Activated CD8-positive, alpha-beta memory T cell treated with anti-CD3 and anti-CD28 coated beads, Interleukin-2, amount 10 ng/mL, durations not matched to agents 7 days and 5 days (primary cell): ENCODE data around the gene MCM5. TPM values are rescaled to one million over a fixed set of nuclear protein-coding genes. Genes with fewer than 3 reads are reported as not detected.
A peak's percentile ranks its signal among the peaks of the same experiment; 100 is the strongest.
"Not testable (repeated sequence)": the region's sequence is repeated elsewhere in the genome, so short reads cannot be mapped to it uniquely, and the experiment has no call there.

Experiments used
- ATAC-seq: fragments of 150-1000 bp; cut with Tn5 transposase; one replicate; pipeline ENCODE4 v1.10.0; 2021; ENCODE audit warnings: moderate library complexity
- CTCF ChIA-PET: fragments of 350-600 bp; sonication (Branson Sonifier 250); formaldehyde crosslinking; loops from one replicate; lab custom pipeline; 2021; ENCODE audit warnings: antibody characterized with exemption; lab: Charles Lee
- DNase-seq: peaks from one replicate; pipeline ENCODE4 v3.0.0-alpha.2; 2020
- H3K27ac Mint-ChIP-seq: one replicate; pipeline ENCODE4 v1.8.0; 2021; ENCODE audit warnings: mild to moderate bottlenecking, mixed read lengths
- H3K27me3 Mint-ChIP-seq: one replicate; pipeline ENCODE4 v1.8.0; 2021; ENCODE audit warnings: mixed read lengths
- H3K36me3 Mint-ChIP-seq: one replicate; pipeline ENCODE4 v1.8.0; 2021; ENCODE audit warnings: mild to moderate bottlenecking, mixed read lengths
- H3K4me1 Mint-ChIP-seq: one replicate; pipeline ENCODE4 v1.8.0; 2021; ENCODE audit warnings: mixed read lengths
- H3K4me3 Mint-ChIP-seq: one replicate; pipeline ENCODE4 v1.8.0; 2021; ENCODE audit warnings: mild to moderate bottlenecking, moderate library complexity, mixed read lengths
- H3K9me3 Mint-ChIP-seq: one replicate; pipeline ENCODE4 v1.8.0; 2022; ENCODE audit warnings: low read depth, mixed read lengths
- total RNA-seq, 2 experiments: library from RNA; stranded (reverse); gene quantifications; one replicate each; pipeline ENCODE4 v1.2.3, GENCODE V29; 2021

Gene MCM5
- total RNA-seq = 100 to 1,000 TPM; 271 to 329 TPM

DNA sequence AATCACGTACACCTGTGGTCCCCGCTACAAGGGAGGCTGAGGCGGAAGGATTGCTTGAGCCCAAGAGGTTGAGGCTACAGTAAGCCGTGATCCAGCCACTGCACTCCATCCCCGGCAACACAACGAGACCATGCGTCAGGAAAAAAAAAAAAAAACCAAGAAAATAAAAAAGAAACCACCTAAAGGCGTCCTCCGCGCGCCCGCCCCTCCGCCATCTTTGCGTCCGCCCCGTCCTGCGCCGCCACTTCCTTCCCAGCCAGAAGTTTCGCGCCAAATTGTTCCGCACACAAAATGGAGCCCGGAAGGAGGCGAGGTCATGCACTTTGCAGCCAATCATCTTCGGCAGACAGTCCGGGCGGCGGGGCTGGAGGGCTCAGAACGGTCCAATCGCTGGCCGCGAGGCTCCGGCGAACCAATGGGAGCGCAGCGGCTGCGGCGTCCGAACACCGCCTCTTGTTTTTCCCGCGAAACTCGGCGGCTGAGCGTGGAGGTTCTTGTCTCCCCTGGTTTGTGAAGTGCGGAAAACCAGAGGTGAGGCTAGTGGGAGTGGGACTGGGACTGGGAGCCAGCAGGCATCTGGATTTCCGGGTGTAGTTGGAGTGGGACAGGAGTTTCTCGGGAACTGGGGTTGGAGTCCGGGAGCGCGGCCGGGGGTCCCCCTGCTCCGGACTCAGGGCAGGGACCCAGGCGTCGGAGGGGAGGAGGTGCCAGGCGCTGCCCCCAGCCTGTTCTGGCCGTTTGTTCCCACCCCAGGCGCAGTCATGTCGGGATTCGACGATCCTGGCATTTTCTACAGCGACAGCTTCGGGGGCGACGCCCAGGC lies at the start of gene MCM5:
Gene MCM5 (plus strand): TSS at position 463 of the 823 bp plus-strand sequence. CDS start 299 bp downstream, at position 762.
- Mint-ChIP-seq H3K4me3 (peak within 1 kb of the TSS; percentile 97), H3K4me1 (peaks cover 45% of the 10 kb centered on the region), H3K36me3 (peaks cover 42% of the 10 kb centered on the region), H3K27me3 (no peaks in the 10 kb centered on the region), H3K9me3 (no peaks in the 10 kb centered on the region), H3K27ac (peak within 1 kb of the TSS; percentile 97)
- CTCF ChIA-PET = interaction anchor here (1.3 to 1.7 kb wide), 2 partner anchors 14 to 49 kb away, joined by 4 to 7 read pairs; no protein-coding TSS in a partner anchor
- ATAC-seq (peak; percentile 99), DNase-seq (peak; percentile 99)

DNA sequence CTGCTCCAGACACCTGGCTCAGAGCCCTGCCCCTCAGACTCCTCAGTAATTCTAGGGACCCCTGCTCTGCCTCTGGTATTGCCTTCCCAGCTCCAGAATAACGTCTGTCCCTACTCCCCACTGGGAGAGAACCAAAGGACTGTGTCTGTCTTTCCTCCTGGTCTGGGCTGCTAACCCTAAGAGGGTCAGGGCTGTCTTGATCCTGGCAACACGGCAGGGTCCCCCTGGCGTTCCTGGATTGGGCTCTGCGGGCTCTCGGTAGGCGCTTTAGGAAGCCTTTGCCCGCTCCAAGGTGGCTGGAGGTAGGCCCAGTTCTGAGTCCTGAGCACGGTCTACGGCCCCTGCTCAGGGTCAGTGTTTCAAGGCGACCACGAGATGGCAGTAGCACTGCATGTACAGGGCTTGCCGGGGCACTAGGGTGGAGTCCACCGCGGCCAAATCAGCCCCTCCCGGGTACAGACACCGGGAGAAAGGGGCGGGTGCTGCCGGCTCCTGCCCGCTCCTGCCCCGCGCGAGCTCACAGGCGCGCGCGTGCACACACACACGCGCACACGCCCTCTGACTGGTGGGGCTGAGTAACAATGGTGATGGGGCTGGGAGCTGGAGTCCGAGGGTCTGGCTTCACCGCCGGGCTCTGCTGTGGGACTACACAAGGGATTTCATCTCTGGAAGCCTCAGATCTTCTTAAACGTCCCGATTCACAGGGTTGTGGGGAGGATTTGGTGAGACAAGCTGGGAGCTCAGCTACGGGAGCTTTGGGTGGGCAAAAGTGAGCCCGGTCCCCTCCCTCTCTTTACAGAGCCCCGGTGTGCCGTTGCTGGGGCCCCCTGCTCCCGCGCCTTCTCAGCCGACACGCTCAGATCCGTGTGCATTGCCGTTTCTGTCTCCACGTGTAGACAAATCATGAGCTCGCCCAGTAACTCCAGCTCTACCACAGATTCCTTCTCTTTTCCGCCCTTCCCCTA lies 49.1 kb upstream of the MCM5 start:
- H3K4me1 Mint-ChIP-seq = peaks cover 21% of the 10 kb centered on the region
- CTCF ChIA-PET = interaction anchor here (0.6 to 4.9 kb wide), 40 partner anchors 9 to 779 kb away, joined by 3 to 36 read pairs (median 3); partner anchors contain the start of genes HMOX1 and MCM5
- peaks cover 5% of the 10 kb centered on the region for H3K27me3 Mint-ChIP-seq
- H3K9me3 Mint-ChIP-seq = no peaks in the 10 kb centered on the region
- peak; percentile 93 for DNase-seq
- ATAC-seq = peak; percentile 95
- H3K27ac Mint-ChIP-seq = no peak overlapping the region
- no peaks in the 10 kb centered on the region for H3K36me3 Mint-ChIP-seq
- peak overlapping the region; percentile 70 for H3K4me3 Mint-ChIP-seq

DNA sequence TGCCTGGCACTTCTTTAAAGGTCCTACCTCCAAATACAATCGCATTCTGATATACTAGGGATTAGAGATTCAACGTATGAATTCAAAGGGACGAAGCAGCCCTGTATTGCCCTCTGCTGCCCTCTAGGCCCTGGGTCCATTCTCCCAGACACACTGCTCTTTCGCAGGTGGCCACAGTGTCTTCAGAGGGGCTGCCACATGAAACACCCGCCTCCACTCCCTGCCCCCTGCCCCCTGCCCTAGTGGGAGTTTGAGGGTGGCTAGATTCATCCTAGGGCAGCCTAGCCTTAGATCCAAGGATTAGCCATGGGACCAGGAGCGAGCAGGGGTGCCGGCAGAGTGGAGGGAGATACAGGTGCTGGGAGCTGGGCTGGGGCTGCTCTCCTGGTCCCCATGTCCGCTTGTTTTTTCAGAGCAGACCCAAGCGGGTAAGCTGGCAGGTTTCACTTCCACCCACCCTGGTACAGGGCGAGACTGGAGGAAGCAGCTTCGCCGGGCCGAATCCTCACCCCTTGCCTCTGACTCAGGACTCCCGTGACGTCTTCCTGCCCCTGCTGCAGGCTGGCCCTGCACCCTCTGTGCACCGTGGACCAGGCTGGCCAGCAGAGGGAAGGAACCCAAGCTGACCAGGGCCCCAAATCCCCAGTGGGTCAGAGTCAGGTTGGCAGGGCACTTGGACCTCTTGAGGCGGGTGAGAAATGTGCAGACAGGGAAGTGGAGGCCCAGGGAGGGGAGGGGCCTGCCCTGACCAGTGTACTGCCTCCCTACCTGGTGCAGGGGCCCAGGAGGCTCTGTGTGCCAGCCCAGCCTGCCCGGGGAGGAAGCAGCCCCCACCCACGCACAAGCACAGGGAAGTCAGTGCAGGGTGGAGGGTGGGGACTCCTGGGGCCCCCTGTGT lies 47.5 kb upstream of the MCM5 start:
- Mint-ChIP-seq H3K9me3 (no peaks in the 10 kb centered on the region), H3K4me1 (peaks cover 21% of the 10 kb centered on the region), H3K36me3 (no peaks in the 10 kb centered on the region), H3K27ac (peak overlapping the region; percentile 83), H3K27me3 (peaks cover 9% of the 10 kb centered on the region), H3K4me3 (no peak overlapping the region)
- DNase-seq (peak; percentile 76), ATAC-seq (peak; percentile 46)
- CTCF ChIA-PET = interaction anchor here (1.0 to 4.9 kb wide), 10 partner anchors 17 to 772 kb away, joined by 3 to 36 read pairs (median 3); partner anchors contain the start of gene HMOX1

DNA sequence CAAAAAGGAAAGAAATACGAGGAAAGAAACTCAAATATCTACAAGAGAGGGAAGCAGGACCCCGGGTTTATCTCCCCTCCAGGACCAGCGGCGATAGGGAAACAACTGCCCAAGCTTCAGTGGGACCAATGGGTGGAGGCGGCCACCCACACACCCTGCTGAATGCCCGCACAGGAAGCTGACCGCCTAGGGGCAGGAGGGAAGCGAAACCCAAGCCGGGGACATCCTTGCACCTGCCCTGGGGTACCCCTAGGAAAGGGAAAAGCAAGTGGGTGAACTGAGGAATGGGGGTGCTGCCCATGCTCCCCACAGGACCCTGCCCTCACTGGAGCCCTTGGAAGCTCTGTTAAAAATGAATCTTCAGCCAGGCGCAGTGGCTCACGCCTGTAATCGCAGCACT lies 46.6 kb upstream of the MCM5 start:
- no peaks in the 10 kb centered on the region for H3K9me3 Mint-ChIP-seq
- H3K4me1 Mint-ChIP-seq = peaks cover 25% of the 10 kb centered on the region
- H3K27ac Mint-ChIP-seq = no peak overlapping the region
- peaks cover 13% of the 10 kb centered on the region for H3K27me3 Mint-ChIP-seq
- no peaks in the 10 kb centered on the region for H3K36me3 Mint-ChIP-seq
- CTCF ChIA-PET = interaction anchor here (1.0 to 4.9 kb wide), 5 partner anchors 16 to 771 kb away, joined by 3 to 36 read pairs (median 3); no protein-coding TSS in a partner anchor
- DNase-seq (no peak), ATAC-seq (no peak)
- H3K4me3 Mint-ChIP-seq = no peak overlapping the region

DNA sequence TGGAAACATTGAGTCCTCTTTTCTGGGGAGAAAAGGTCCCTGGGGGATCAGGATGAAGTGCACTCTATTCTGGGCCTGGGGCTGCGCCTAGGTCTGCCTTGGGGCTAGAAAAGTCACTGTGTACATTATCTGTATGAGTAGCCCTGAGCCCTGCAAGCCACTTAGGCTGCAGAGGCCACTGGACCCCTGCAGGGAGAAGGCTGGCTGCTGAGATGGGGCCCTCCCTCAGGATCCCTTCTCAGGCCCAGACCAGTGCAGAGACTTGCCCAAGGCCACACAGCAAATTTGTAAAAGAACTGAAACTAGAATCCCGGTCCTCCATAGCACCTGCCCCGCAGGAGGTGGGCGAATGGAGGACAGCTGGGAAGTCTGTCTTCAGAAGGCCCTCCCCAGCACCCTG lies 45.9 kb upstream of the MCM5 start:
- H3K27me3 Mint-ChIP-seq = peaks cover 13% of the 10 kb centered on the region
- H3K27ac Mint-ChIP-seq = no peak overlapping the region
- H3K4me3 Mint-ChIP-seq = no peak overlapping the region
- CTCF ChIA-PET = interaction anchor here (0.7 to 4.9 kb wide), 4 partner anchors 143 to 770 kb away, joined by 3 to 36 read pairs (median 4); no protein-coding TSS in a partner anchor
- H3K36me3 Mint-ChIP-seq = no peaks in the 10 kb centered on the region
- DNase-seq = no peak
- peaks cover 25% of the 10 kb centered on the region for H3K4me1 Mint-ChIP-seq
- H3K9me3 Mint-ChIP-seq = no peaks in the 10 kb centered on the region
- no peak for ATAC-seq

DNA sequence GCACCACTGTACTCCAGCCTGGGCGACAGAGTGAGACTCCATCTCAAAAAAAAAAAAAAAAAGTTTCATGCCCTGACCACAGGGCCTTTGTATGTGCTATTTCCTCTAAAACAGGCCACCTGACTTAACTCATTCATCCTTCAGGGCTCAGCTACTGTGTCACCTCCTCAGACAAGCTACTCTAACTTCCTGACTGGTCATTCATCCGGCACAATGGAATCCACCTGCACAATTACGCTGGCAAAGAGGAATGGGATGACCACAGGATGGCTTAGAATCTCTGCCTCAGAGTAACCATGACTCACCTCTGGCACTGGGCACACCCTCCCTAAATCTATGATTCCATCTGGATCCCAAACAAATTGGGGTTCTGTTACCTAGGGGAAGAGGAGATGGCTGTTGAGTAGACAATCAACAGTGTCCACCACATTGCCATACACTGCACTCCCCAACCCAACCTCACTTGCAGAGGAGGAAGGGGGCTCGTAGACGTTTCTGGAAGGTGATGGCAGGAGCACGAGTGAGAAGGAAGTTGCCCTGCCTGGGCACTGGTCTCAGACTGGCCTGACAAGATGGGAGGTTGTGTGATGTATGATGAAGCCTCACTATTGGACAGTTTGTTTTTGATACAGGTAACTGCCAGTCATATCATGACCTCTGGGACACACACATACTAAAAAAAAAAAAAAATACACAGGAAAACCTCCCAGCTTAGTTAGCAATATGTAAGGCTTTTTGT lies 41.9 kb upstream of the MCM5 start:
- DNase-seq (no peak), ATAC-seq (no peak)
- Mint-ChIP-seq H3K27me3 (peaks cover 19% of the 10 kb centered on the region), H3K27ac (no peak overlapping the region), H3K9me3 (no peaks in the 10 kb centered on the region), H3K4me3 (no peak overlapping the region), H3K4me1 (peaks cover 6% of the 10 kb centered on the region), H3K36me3 (no peaks in the 10 kb centered on the region)
- CTCF ChIA-PET = interaction anchor here (0.6 to 1.0 kb wide), 2 partner anchors 13 to 21 kb away, joined by 3 read pairs; no protein-coding TSS in a partner anchor

DNA sequence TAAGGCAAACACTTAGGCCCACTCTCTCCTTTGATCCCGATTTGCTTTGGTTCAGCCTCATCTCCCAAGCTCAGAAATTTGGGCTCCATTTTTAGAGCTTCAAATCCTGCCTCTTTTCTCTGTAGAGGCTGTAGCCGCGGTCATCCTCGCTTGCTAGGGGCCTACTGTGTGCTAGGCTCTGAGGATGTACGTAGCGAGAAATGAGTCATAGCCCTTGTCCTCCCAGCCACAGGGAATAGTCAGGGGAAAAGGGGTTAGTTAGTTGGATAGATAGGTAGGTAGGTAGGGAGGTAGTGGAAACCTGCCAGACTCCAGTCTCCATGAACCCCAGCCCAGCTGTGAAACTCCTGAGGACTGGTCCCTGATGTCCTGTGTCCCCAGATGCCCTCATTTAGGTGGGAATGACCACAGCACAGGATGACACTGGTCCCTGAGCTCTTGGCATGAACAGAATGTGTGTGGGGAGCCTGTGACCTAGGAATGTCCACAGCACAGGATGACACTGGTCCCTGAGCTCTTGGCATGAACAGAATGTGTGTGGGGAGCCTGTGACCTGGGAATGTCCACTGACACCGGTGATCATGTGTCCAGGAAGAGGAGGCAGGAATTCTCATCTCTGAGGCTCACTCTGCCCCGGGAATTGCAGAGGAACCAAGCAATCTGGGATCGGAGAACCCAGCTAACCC lies 40.4 kb upstream of the MCM5 start:
- Mint-ChIP-seq H3K9me3 (no peaks in the 10 kb centered on the region), H3K27me3 (peaks cover 19% of the 10 kb centered on the region), H3K36me3 (no peaks in the 10 kb centered on the region), H3K4me3 (no peak overlapping the region), H3K27ac (no peak overlapping the region), H3K4me1 (peaks cover 3% of the 10 kb centered on the region)
- CTCF ChIA-PET = interaction anchor here (1.0 to 1.7 kb wide), 2 partner anchors 8 to 15 kb away, joined by 3 to 6 read pairs; no protein-coding TSS in a partner anchor
- ATAC-seq = no peak
- no peak for DNase-seq

DNA sequence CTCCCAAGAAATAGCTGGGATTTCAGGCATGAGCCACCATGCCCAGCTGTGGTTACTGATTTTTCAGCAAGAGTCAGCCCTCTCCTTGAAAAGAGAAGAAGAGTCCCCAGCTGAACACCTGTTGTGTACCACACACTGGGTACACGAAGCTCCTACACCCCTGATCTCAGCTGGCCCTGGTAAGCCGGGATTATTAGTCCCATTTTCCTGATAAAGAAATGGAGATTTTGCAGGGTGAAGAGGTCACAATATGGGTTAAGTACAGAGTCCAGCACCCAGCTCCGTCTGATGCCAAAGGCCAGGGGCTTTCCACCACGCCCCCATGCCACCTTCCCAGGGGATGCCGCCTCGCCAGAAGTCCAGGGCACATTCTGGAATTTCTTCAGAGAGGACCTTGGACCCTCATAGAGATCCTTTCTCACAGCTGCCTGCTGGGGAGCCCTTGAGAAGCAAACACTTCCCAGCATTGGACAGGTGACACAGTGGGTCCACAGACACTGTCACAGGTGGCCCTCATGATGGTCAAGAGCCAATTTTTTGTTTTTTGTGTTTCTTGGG lies 38.9 kb upstream of the MCM5 start:
- CTCF ChIA-PET = no interaction called here
- Mint-ChIP-seq H3K4me1 (peaks cover 3% of the 10 kb centered on the region), H3K27me3 (peaks cover 18% of the 10 kb centered on the region), H3K9me3 (no peaks in the 10 kb centered on the region), H3K27ac (no peak overlapping the region), H3K36me3 (no peaks in the 10 kb centered on the region), H3K4me3 (no peak overlapping the region)
- ATAC-seq (no peak), DNase-seq (no peak)

DNA sequence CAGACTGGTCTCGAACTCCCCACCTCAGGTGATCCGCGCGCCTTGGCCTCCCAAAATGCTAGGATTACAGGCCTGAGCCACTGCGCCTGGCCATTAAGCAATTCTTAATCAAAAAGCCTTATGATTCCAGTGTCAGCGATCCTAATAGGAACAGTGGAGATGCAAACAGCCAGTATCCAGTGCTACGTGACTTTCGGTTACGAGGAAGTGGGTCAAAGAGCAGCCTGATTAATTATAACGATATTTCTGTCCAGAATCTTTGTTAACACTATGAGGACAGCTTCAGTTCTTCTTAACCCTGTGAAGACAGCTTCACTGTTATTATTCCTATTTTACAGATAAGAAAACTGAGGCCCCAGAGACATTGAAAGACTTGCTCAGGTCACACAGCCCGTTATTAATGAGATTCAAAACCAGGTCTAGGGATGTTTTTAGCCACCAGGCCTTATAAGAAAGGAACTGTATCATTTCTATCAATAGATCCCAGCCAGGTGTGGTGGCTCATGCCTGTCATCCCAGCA lies 36.3 kb upstream of the MCM5 start:
- no peaks in the 10 kb centered on the region for H3K9me3 Mint-ChIP-seq
- H3K4me3 Mint-ChIP-seq = no peak overlapping the region
- H3K36me3 Mint-ChIP-seq = no peaks in the 10 kb centered on the region
- H3K4me1 Mint-ChIP-seq = no peaks in the 10 kb centered on the region
- H3K27me3 Mint-ChIP-seq = peaks cover 19% of the 10 kb centered on the region
- H3K27ac Mint-ChIP-seq = no peak overlapping the region
- ATAC-seq (no peak), DNase-seq (no peak)
- CTCF ChIA-PET = interaction anchor here (0.9 kb wide), 1 partner anchor 22 kb away, joined by 3 read pairs; no protein-coding TSS in a partner anchor

DNA sequence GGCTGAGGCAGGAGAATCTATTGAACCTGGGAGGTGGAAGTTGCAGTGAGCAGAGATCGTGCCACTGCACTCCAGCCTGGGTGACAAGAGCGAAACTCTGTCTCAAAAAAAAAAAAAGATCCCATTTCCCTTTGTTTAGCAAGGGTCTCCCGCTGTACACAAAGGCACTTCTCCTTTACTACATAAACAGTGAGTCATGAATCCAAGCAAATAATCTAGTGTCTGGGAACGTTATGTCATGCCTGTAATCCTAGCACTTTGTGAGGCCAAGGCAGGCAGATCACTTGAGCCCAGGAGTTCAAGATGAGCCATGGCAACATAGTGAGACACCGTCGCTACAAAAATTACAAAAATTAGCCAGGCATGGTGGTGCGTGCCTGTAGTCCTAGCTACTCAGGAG lies 35.7 kb upstream of the MCM5 start:
- H3K4me1 Mint-ChIP-seq, H3K27ac Mint-ChIP-seq, DNase-seq, H3K4me3 Mint-ChIP-seq, H3K9me3 Mint-ChIP-seq, ATAC-seq, H3K36me3 Mint-ChIP-seq: not testable (repeated sequence)
- CTCF ChIA-PET = interaction anchor here (0.9 kb wide), 1 partner anchor 21 kb away, joined by 3 read pairs; no protein-coding TSS in a partner anchor
- H3K27me3 Mint-ChIP-seq = peaks cover 22% of the 10 kb centered on the region
